HepG2 (cell line): ENCODE measurements around the gene TNFAIP1. TPM values are rescaled to one million over a fixed set of nuclear protein-coding genes. Genes with fewer than 3 reads are reported as not detected.

ENCODE experiments used
- EHMT2 ChIP-seq: fragments of 200-600 bp; sonication (generic); IDR thresholded peaks from 2 replicates; pipeline ENCODE4 v1.7.0; 2017; ENCODE audit warnings: antibody characterized with exemption, low read depth, low read length, borderline replicate concordance
- IRX3 ChIP-seq: sonication (generic); formaldehyde crosslinking; IDR thresholded peaks from 2 replicates; pipeline ENCODE4 v1.8.1; 2023; ENCODE audit warnings: mild to moderate bottlenecking, low read depth, missing genetic modification reagents, borderline replicate concordance
- MAFG ChIP-seq: sonication (generic); formaldehyde crosslinking; IDR thresholded peaks from 2 replicates; pipeline ENCODE4 v1.5.1; 2020; ENCODE audit warnings: mild to moderate bottlenecking, missing genetic modification reagents
- MBD4 ChIP-seq: IDR thresholded peaks from 2 replicates; pipeline ENCODE4 v1.6.1; 2012; ENCODE audit warnings: low read length, inconsistent platforms, borderline replicate concordance
- MZF1 ChIP-seq: sonication (generic); formaldehyde crosslinking; IDR thresholded peaks from 2 replicates; pipeline ENCODE4 v1.8.1; 2023; ENCODE audit warnings: mild to moderate bottlenecking, missing genetic modification reagents, borderline replicate concordance
- RAD21 ChIP-seq: fragments of 450-650 bp; formaldehyde crosslinking; IDR thresholded peaks from 2 replicates; pipeline ENCODE4 v1.5.0; 2020; ENCODE audit warnings: mild to moderate bottlenecking
- SAFB2 ChIP-seq: sonication (generic); formaldehyde crosslinking; IDR thresholded peaks from 2 replicates; pipeline ENCODE4 v1.5.1; 2020; ENCODE audit warnings: missing genetic modification reagents, low read depth, mild to moderate bottlenecking, borderline replicate concordance
- TBP ChIP-seq: sonication (generic); formaldehyde crosslinking; IDR thresholded peaks from 2 replicates; pipeline ENCODE4 v1.5.0; 2020; ENCODE audit warnings: missing genetic modification reagents
- ZBTB4 ChIP-seq: sonication (generic); formaldehyde crosslinking; IDR thresholded peaks from 2 replicates; pipeline ENCODE4 v1.4.0; 2020; ENCODE audit warnings: missing genetic modification reagents, mild to moderate bottlenecking, borderline replicate concordance
- ZFP62 ChIP-seq: sonication (generic); formaldehyde crosslinking; IDR thresholded peaks from 2 replicates; pipeline ENCODE4 v1.4.0; 2020; ENCODE audit warnings: missing genetic modification reagents
- ZNF282 ChIP-seq: fragments of 450-650 bp; IDR thresholded peaks from 2 replicates; pipeline ENCODE4 v1.6.1; 2018; ENCODE audit not compliant: partially characterized antibody
- ZNF367 ChIP-seq: sonication (generic); formaldehyde crosslinking; IDR thresholded peaks from 2 replicates; pipeline ENCODE4 v1.4.0; 2020; ENCODE audit warnings: missing genetic modification reagents, borderline replicate concordance
- ZNF383 ChIP-seq: sonication (generic); formaldehyde crosslinking; IDR thresholded peaks from 2 replicates; pipeline ENCODE4 v1.4.0; 2020; ENCODE audit warnings: missing genetic modification reagents, mild to moderate bottlenecking, borderline replicate concordance
- ZNF674 ChIP-seq: sonication (generic); formaldehyde crosslinking; IDR thresholded peaks from 2 replicates; pipeline ENCODE4 v1.5.0; 2020; ENCODE audit warnings: low read depth, mild to moderate bottlenecking, missing genetic modification reagents
- ZNF775 ChIP-seq: sonication (generic); formaldehyde crosslinking; IDR thresholded peaks from 2 replicates; pipeline ENCODE4 v1.4.0; 2020; ENCODE audit warnings: missing genetic modification reagents, mild to moderate bottlenecking, moderate library complexity, borderline replicate concordance
- polyA plus RNA-seq, 8 experiments: library from polyadenylated mRNA; depleted of rRNA in 3 of 8; stranded (reverse) in 7 of 8; unstranded in 1 of 8; fragments of >200 nt; fragmentation: Illumina TruSeq in 4 of 8; extraction: Trizol in 4 of 8; gene quantifications; 2 replicates each; pipeline versions ENCODE4 v1.2.1 to v1.2.3, GENCODE V29; 2011 to 2016; ENCODE audit warnings: low read depth in 4 of 8, missing spikeins in 1 of 8, mixed read lengths in 1 of 8; ENCODE audit not compliant: insufficient read depth in 1 of 8
- total RNA-seq, 5 experiments: library from RNA; depleted of rRNA; stranded (reverse); fragments of >200 nt; fragmentation: Illumina TruSeq; extraction: Trizol; gene quantifications; 2 replicates each; pipeline ENCODE4 v1.2.3, GENCODE V29; 2016; ENCODE audit warnings: low read depth in 1 of 5
- TF ChIP-seq, protein P1 (sequence below), 2 experiments: IDR thresholded peaks; 2 replicates each; pipeline ENCODE4 v1.6.1; 2011 to 2012; ENCODE audit warnings: low read length in 2 of 2, borderline replicate concordance in 1 of 2, low read depth in 1 of 2, mild to moderate bottlenecking in 1 of 2, moderate library complexity in 1 of 2
- TF ChIP-seq, protein P2 (sequence below): sonication (generic); formaldehyde crosslinking; IDR thresholded peaks from 2 replicates; pipeline ENCODE4 v1.4.0; 2020; ENCODE audit warnings: missing genetic modification reagents, borderline replicate concordance

Gene TNFAIP1
- total and polyA plus RNA-seq, 2 of the 13 experiments (the other 11 are each of a cell fraction or from before 2014, with no cell fraction given), result 17.5 to 40.6 TPM

DNA sequence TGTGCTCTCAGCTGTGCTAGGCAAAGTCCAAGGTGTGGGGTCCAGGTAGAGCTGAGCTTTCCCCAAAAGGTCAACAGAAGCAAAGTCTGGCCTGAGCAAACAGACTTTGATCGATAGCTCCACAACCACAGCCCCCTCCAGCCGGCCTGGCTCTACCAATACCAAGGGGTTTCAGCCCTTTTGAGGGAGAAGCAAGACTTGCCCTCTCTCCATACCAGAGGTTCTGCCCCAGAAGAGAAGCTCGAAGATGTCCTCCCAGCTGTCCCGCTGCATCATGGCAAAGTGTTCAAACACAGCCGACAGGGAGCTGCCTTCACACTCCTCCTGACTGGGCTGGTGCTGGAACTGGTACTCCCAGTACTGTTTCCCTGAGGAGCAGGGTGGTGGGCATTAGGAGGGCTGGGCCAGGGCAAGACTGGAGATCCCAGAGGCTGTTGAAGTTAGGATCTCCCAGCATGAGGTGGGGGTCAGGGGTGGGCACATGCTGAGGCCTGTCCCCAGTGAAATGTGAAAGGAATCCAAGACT is 32.8 kb downstream of the TNFAIP1 start (continued):
- TF ChIP-seq, protein P1, sequence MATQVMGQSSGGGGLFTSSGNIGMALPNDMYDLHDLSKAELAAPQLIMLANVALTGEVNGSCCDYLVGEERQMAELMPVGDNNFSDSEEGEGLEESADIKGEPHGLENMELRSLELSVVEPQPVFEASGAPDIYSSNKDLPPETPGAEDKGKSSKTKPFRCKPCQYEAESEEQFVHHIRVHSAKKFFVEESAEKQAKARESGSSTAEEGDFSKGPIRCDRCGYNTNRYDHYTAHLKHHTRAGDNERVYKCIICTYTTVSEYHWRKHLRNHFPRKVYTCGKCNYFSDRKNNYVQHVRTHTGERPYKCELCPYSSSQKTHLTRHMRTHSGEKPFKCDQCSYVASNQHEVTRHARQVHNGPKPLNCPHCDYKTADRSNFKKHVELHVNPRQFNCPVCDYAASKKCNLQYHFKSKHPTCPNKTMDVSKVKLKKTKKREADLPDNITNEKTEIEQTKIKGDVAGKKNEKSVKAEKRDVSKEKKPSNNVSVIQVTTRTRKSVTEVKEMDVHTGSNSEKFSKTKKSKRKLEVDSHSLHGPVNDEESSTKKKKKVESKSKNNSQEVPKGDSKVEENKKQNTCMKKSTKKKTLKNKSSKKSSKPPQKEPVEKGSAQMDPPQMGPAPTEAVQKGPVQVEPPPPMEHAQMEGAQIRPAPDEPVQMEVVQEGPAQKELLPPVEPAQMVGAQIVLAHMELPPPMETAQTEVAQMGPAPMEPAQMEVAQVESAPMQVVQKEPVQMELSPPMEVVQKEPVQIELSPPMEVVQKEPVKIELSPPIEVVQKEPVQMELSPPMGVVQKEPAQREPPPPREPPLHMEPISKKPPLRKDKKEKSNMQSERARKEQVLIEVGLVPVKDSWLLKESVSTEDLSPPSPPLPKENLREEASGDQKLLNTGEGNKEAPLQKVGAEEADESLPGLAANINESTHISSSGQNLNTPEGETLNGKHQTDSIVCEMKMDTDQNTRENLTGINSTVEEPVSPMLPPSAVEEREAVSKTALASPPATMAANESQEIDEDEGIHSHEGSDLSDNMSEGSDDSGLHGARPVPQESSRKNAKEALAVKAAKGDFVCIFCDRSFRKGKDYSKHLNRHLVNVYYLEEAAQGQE (IDR thresholded peaks at IDR 0.05; ENCODE audit: borderline replicate concordance in 1 of 2, low read depth in 1 of 2, low read length in 2 of 2), result peak in 1 of 2 experiments; percentile 54; a peak in 2 of 4 replicates
- TF ChIP-seq, protein P2, sequence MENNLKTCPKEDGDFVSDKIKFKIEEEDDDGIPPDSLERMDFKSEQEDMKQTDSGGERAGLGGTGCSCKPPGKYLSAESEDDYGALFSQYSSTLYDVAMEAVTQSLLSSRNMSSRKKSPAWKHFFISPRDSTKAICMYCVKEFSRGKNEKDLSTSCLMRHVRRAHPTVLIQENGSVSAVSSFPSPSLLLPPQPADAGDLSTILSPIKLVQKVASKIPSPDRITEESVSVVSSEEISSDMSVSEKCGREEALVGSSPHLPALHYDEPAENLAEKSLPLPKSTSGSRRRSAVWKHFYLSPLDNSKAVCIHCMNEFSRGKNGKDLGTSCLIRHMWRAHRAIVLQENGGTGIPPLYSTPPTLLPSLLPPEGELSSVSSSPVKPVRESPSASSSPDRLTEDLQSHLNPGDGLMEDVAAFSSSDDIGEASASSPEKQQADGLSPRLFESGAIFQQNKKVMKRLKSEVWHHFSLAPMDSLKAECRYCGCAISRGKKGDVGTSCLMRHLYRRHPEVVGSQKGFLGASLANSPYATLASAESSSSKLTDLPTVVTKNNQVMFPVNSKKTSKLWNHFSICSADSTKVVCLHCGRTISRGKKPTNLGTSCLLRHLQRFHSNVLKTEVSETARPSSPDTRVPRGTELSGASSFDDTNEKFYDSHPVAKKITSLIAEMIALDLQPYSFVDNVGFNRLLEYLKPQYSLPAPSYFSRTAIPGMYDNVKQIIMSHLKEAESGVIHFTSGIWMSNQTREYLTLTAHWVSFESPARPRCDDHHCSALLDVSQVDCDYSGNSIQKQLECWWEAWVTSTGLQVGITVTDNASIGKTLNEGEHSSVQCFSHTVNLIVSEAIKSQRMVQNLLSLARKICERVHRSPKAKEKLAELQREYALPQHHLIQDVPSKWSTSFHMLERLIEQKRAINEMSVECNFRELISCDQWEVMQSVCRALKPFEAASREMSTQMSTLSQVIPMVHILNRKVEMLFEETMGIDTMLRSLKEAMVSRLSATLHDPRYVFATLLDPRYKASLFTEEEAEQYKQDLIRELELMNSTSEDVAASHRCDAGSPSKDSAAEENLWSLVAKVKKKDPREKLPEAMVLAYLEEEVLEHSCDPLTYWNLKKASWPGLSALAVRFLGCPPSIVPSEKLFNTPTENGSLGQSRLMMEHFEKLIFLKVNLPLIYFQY, result peak; percentile 71; the same call in 1 of the 2 replicates
- no peak for TF ChIP-seq ZNF674
- TF ChIP-seq ZFP62 (CRISPR knock-in tag), result no peak
- TF ChIP-seq MBD4, result no peak
- peak; percentile 89; the same call in 1 of the 2 replicates for TF ChIP-seq ZBTB4
- no peak for TF ChIP-seq IRX3
- TF ChIP-seq RAD21 (CRISPR knock-in tag), result no peak; the same call in 1 of the 2 replicates
- no peak for TF ChIP-seq MZF1 (CRISPR knock-in tag)
- TF ChIP-seq ZNF282, result no peak
- peak; percentile 22; the same call in 1 of the 2 replicates for TF ChIP-seq ZNF775 (CRISPR knock-in tag)
- TF ChIP-seq TBP, result no peak
- TF ChIP-seq ZNF367 (CRISPR knock-in tag), result no peak
- TF ChIP-seq ZNF383, result no peak
- TF ChIP-seq MAFG (CRISPR knock-in tag), result no peak
- no peak for TF ChIP-seq EHMT2
- no peak for TF ChIP-seq SAFB2 (CRISPR knock-in tag)
